ENCODE data around the gene ZNF135. TPM values are rescaled to one million over a fixed set of nuclear protein-coding genes. Genes with fewer than 3 reads are reported as not detected.

ZNF135 gene
- total RNA-seq, 1 donor from 2014 or later = 4.1 TPM

Other genes starting within 250 kb of the ZNF135 start
- 5.5 TPM for gene ZNF552, start 244.4 kb upstream of the ZNF135 start, total RNA-seq
- 5.6 TPM for gene ZNF587B, start 229.0 kb upstream of the ZNF135 start, total RNA-seq
- 17.7 TPM for gene ZNF587, start 209.4 kb upstream of the ZNF135 start, total RNA-seq
- 14.1 TPM for gene ZNF814, start 170.2 kb upstream of the ZNF135 start, total RNA-seq
- gene ZNF417, start 142.7 kb upstream of the ZNF135 start, total RNA-seq = 12.0 TPM
- 12.0 TPM for gene ZNF418, start 123.9 kb upstream of the ZNF135 start, total RNA-seq
- gene ZNF256, start 111.6 kb upstream of the ZNF135 start, total RNA-seq = 11.0 TPM
- 2.0 TPM for gene C19orf18, start 84.7 kb upstream of the ZNF135 start, total RNA-seq
- gene ZNF606, start 56.5 kb upstream of the ZNF135 start, total RNA-seq = 14.1 TPM
- gene ZSCAN1, start 25.3 kb upstream of the ZNF135 start, total RNA-seq = not detected
- 73.4 TPM for gene ZSCAN18, start 38.9 kb downstream of the ZNF135 start, total RNA-seq
- 7.3 TPM for gene ZNF329, start 91.5 kb downstream of the ZNF135 start, total RNA-seq
- gene ZNF274, start 123.8 kb downstream of the ZNF135 start, total RNA-seq = 18.6 TPM
- 24.6 TPM for gene ZNF544, start 169.6 kb downstream of the ZNF135 start, total RNA-seq
- 4.8 TPM for gene ZNF8, start 219.7 kb downstream of the ZNF135 start, total RNA-seq
- 18.4 TPM for gene ERVK3-1, start 246.1 kb downstream of the ZNF135 start, total RNA-seq

Data from left ventricle myocardium superior (tissue), 1 donor.